BE2C (cell line): Measurements from ENCODE around the gene PRODH.
A peak's percentile ranks its signal among the peaks of the same experiment; 100 is the strongest.
"Not testable (repeated sequence)": the region's sequence is repeated elsewhere in the genome, so short reads cannot be mapped to it uniquely, and the experiment has no call there.

Source experiments
- DNase-seq: peaks from one replicate; pipeline ENCODE4 v3.0.0-alpha.2; 2020
- H3K27me3 ChIP-seq: fragments of 250-450 bp; sonication (Bioruptor Pico); 2 replicates; pipeline ENCODE4 v1.5.1; 2020; ENCODE audit warnings: mild to moderate bottlenecking
- H3K36me3 ChIP-seq: fragments of 250-450 bp; sonication (Bioruptor Pico); 2 replicates; pipeline ENCODE4 v1.5.1; 2020; ENCODE audit warnings: mild to moderate bottlenecking
- H3K4me1 ChIP-seq: fragments of 250-450 bp; sonication (Bioruptor Pico); 2 replicates; pipeline ENCODE4 v1.5.1; 2020
- H3K4me3 ChIP-seq: 2 replicates; pipeline ENCODE4 v1.5.1; 2011; ENCODE audit warnings: low read depth, low read length
- H3K9me3 ChIP-seq: fragments of 250-450 bp; sonication (Bioruptor Pico); 2 replicates; pipeline ENCODE4 v1.5.1; 2020
- CTCF ChIP-seq: IDR thresholded peaks from 2 replicates; pipeline ENCODE4 v1.5.1; 2012; ENCODE audit warnings: mild to moderate bottlenecking, low read depth, low read length

Gene PRODH

GRCh38 chr22:18906896-18907295 is 29.2 kb downstream of the PRODH start:
- Histone ChIP-seq H3K36me3 (no peaks in the 10 kb centered on the region), H3K4me3 (no peak overlapping the region), H3K9me3 (no peaks in the 10 kb centered on the region), H3K27me3 (no peaks in the 10 kb centered on the region), H3K4me1 (no peaks in the 10 kb centered on the region)
- no peak for TF ChIP-seq CTCF
- peak; percentile 8 for DNase-seq

GRCh38 chr22:18906410-18906745 is 29.7 kb downstream of the PRODH start:
- not testable (repeated sequence) for H3K9me3 ChIP-seq, H3K4me1 ChIP-seq, DNase-seq, H3K36me3 ChIP-seq, H3K27me3 ChIP-seq, H3K4me3 ChIP-seq

DNA sequence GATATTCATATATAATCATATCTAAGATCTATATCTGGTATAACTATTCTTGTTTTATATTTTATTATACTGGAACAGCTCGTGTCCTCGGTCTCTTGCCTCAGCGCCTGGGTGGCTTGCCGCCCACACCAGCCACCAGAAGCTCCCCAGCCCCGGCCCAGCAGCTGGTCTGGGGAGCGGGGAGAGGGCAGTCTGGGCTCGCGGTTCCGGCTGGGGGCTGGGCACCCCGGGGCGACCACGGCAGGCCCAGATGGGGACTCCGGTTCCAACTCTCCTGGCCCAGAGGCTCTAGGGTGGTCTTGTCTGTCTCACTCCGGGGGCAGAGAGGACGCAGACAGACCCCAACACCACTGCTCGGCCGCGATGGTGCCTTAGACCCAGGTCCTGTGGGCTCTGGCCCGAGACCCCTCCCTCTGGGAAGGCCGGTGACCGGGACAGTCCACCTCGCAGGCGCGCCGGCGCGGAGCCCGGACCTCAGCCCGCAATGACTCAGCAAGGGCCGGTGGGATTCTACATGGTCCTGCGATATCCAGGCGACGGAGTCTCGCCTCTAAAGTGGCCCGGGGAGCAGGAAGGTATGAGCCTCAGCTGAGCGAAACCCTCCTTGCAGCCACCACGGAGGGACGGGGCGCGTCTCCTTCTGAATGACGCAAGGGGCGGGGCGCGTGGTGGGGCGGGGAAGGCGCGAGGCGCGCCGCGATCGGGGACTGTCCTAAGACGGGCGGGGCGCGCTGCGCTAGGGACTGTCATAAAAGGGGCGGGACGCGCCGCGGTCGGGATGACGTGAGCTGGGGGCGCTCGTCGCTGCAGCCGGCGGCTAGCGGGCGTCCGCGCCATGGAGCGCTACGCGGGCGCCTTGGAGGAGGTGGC is 30.3 kb downstream of the PRODH start, which contains the start of gene DGCR6:
Gene DGCR6 (plus strand): TSS at position 781 of the 870 bp plus-strand sequence. CDS start 55 bp downstream, at position 836.
- Histone ChIP-seq H3K4me1 (no peaks in the 10 kb centered on the region), H3K27me3 (no peaks in the 10 kb centered on the region), H3K4me3 (no peak within 1 kb of the TSS), H3K36me3 (no peaks in the 10 kb centered on the region), H3K9me3 (no peaks in the 10 kb centered on the region)
- peak; percentile 6 for DNase-seq
- no peak for TF ChIP-seq CTCF

DNA sequence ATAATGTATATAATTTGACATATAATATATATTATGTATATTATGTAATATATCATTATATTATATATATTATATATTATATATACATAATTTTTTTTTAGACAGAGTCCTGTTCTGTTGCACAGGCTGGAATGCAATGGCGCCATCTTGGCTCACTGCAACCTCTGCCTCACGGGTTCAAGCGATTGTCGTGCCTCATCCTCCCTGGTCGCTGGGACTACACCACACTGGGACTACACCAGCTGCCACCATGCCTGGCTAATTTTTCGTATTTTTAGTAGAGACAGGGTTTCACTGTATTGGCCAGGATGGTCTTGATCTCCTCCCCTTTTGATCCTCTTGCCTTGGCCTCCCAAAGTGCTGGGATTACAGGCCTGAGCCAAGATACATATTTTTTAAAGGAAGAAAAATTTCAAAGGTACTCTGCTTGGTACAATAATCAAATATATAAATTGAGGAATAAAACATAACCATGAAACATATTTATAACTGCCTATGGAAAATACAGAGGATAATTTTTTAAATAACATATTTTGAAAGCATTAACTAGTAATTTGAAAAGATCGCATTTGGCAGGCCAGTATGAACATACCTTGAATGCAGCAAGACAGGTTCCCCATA is 39.9 kb downstream of the PRODH start:
- H3K4me3 ChIP-seq, H3K36me3 ChIP-seq, H3K27me3 ChIP-seq, H3K9me3 ChIP-seq, DNase-seq, H3K4me1 ChIP-seq: not testable (repeated sequence)

DNA sequence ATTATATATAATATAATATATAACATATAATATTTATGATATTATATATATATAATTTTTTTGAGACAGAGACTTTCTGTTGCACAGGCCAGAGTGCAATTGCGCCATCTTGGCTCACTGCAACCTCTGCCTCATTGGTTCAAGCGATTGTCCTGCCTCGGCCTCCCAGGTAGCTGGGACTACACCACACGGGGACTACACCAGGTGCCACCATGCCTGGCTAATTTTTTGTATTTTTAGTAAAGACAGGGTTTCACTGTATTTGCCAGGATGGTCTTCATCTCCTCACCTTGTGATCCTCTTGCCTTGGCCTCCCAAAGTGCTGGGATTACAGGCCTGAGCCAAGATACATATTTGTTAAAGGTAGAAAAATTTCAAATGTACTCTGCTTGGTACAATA is 42.3 kb downstream of the PRODH start:
- not testable (repeated sequence) for H3K4me1 ChIP-seq, DNase-seq, H3K27me3 ChIP-seq, H3K9me3 ChIP-seq, H3K36me3 ChIP-seq, H3K4me3 ChIP-seq

DNA sequence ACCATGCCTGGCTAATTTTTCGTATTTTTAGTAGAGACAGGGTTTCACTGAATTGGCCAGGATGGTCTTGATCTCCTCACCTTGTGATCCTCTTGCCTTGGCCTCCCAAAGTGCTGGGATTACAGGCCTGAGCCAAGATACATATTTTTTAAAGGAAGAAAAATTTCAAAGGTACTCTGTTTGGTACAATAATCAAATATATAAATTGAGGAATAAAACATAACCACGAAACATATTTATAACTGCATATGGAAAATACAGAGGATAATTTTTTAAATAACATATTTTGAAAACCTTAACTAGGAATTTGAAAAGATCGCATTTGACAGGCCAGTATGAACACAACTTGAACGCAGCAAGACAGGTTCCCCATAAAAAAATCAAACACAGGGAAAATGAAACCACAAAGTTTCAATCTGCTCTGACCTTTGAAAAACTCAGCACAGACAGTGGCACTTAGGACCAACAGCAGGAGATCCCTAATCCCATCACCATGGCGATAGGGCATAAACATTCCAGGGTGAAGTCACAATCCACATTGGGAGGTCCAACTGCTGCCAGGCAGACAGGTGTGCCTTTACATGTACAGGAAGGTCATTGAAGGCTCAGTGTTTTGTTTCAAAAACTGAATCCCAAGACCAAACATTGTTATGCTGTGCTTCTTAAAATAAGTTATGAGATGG is 45.4 kb downstream of the PRODH start:
- not testable (repeated sequence) for H3K36me3 ChIP-seq, H3K9me3 ChIP-seq, H3K4me1 ChIP-seq, H3K27me3 ChIP-seq, H3K4me3 ChIP-seq, DNase-seq

DNA sequence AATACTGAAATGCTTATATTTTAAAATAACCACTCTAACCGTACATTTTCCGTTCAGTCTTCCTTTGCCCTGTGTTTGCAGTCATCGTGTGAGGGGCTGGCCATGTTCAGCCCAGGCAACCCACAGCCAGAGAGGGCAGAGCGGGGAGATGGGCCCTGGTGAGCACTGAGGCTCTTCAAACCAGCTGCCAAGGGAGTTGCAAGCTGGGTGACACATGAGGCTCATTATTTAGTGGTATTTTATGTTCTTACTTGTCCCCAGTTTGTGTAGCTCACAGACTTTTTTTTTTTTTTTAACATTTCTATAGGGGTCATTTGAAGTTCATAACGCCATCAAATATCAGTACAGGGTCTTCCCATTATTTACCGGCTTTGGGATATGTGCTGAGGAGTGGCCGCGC is 48.0 kb downstream of the PRODH start:
- no peaks in the 10 kb centered on the region for H3K9me3 ChIP-seq
- no peak overlapping the region for H3K4me3 ChIP-seq
- H3K27me3 ChIP-seq: no peaks in the 10 kb centered on the region
- TF ChIP-seq CTCF: no peak
- DNase-seq: no peak
- no peaks in the 10 kb centered on the region for H3K4me1 ChIP-seq
- no peaks in the 10 kb centered on the region for H3K36me3 ChIP-seq

DNA sequence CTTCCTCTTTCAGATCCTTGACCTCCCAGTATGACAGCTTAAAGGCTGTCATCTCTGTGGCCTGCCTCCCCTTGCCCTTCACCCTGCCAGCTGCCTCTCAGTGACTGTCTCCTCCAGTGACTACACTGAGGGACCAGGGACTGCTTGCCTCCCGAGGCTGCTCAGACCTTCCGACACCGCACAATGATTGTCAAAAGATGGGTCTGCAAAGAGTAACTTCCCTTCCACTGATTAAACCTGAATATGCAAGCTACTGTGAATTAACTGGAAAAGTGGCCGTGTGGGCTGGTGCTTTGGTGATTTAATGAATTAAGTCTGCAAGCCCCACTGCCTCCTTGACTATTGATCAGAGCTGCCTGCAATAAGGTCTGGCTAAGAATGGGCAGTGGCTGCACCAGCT is 51.6 kb downstream of the PRODH start:
- not testable (repeated sequence) for DNase-seq, H3K9me3 ChIP-seq, H3K36me3 ChIP-seq, H3K4me3 ChIP-seq, H3K4me1 ChIP-seq, H3K27me3 ChIP-seq

GRCh38 chr22:18881260-18881659 is 54.8 kb downstream of the PRODH start:
- not testable (repeated sequence) for H3K4me3 ChIP-seq, H3K9me3 ChIP-seq, H3K27me3 ChIP-seq, H3K36me3 ChIP-seq, H3K4me1 ChIP-seq, DNase-seq
